ENCODE data around the gene UTP11. TPM values are rescaled to one million over a fixed set of nuclear protein-coding genes. Genes with fewer than 3 reads are reported as not detected.

Gene UTP11
- total RNA-seq, 1 donor, result 55.7 TPM

- DNase-seq (ENCODE audit: low read depth), result no peak
- TF ChIP-seq CTCF (IDR thresholded peaks at IDR 0.05; ENCODE audit: insufficient read depth, low read depth, low read length), result no peak
- H3K4me3 ChIP-seq (ENCODE audit: low read depth, low read length), result no peak overlapping the region
Measured at GRCh38 chr1:38074302-38074677, 61.8 kb downstream of the UTP11 start.

Small RNA genes within 50 kb of the gene (small RNA-seq; reads per million reads assigned to genes)
- gene RNU6-510P, result not detected

Other genes starting within 250 kb of the UTP11 start
- under 0.01 TPM in 1 of 2 replicates, not detected in the other for gene EPHA10, start 247.6 kb upstream of the UTP11 start, total RNA-seq
- gene MANEAL, start 218.9 kb upstream of the UTP11 start, total RNA-seq, result 0.43 and 0.97 TPM in 2 replicates
- 13.4 and 17.4 TPM in 2 replicates for gene C1orf122, start 204.9 kb upstream of the UTP11 start, total RNA-seq
- gene YRDC, start 204.5 kb upstream of the UTP11 start, total RNA-seq, result 11.9 and 15.5 TPM in 2 replicates
- gene MTF1, start 153.1 kb upstream of the UTP11 start, total RNA-seq, result 3.2 and 5.6 TPM in 2 replicates
- 31.1 and 35.1 TPM in 2 replicates for gene INPP5B, start 65.7 kb upstream of the UTP11 start, total RNA-seq
- gene SF3A3, start 22.7 kb upstream of the UTP11 start, total RNA-seq, result 108 and 116 TPM in 2 replicates
- 25.5 and 33.2 TPM in 2 replicates for gene FHL3, start 7.2 kb upstream of the UTP11 start, total RNA-seq
- under 0.01 TPM in 1 of 2 replicates, not detected in the other for gene POU3F1, start 34.1 kb downstream of the UTP11 start, total RNA-seq